ENCODE results near the gene MACROH2A1.

DNA sequence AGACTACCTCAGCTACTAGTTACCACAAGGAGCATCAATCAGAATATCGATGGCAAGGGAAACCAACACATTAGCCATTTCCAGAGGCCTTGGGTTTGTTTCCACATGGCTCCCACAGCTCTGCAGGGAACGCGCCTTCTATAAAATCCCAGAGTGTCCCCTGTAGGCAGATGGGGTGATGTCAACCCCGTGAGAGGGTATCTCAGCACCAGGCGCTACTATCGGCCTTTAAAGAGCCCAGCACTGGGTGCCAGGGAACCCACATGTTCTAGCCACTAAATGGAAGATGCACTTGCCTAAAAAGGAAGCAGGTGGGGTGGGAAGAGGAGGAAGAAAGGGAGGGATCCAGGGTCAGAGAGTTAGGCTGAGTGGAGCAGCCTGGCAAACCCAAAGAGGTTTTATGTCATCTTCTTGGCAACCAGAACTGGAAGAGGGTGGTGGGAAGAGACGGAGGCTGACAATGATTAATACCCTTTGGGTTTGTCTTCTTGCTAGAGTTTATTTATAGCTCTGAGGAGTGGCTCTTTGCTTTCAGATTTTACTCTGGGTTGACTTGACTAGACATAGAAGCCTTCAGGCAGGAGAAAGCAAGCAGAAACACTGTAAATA lies 19.9 kb downstream of the MACROH2A1 start:
- TF ChIP-seq, protein P1, sequence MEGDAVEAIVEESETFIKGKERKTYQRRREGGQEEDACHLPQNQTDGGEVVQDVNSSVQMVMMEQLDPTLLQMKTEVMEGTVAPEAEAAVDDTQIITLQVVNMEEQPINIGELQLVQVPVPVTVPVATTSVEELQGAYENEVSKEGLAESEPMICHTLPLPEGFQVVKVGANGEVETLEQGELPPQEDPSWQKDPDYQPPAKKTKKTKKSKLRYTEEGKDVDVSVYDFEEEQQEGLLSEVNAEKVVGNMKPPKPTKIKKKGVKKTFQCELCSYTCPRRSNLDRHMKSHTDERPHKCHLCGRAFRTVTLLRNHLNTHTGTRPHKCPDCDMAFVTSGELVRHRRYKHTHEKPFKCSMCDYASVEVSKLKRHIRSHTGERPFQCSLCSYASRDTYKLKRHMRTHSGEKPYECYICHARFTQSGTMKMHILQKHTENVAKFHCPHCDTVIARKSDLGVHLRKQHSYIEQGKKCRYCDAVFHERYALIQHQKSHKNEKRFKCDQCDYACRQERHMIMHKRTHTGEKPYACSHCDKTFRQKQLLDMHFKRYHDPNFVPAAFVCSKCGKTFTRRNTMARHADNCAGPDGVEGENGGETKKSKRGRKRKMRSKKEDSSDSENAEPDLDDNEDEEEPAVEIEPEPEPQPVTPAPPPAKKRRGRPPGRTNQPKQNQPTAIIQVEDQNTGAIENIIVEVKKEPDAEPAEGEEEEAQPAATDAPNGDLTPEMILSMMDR (IDR thresholded peaks at IDR 0.05): no peak
- no peak for TF ChIP-seq POLR2A (IDR thresholded peaks at IDR 0.05)
